HG03342 (cell line): ENCODE data around the gene ZC3H12C.
A peak's percentile ranks its signal among the peaks of the same experiment; 100 is the strongest.

Experiments
- ATAC-seq: cut with Tn5 transposase; IDR thresholded peaks from one replicate; pipeline ENCODE4 v1.9.1; 2021; ENCODE audit warnings: mild to moderate bottlenecking, moderate library complexity; ENCODE audit not compliant: unreplicated experiment

ZC3H12C gene

GRCh38 chr11:110096496-110096895 lies 3.3 kb downstream of the ZC3H12C start:
- ATAC-seq: no peak

- ATAC-seq: no peak
Observed at GRCh38 chr11:110097459-110098012, 4.3 kb downstream of the ZC3H12C start.

GRCh38 chr11:110098645-110099044 lies 5.5 kb downstream of the ZC3H12C start:
- ATAC-seq: peak; percentile 65

- ATAC-seq: no peak
Observed at GRCh38 chr11:110100476-110101240, 7.5 kb downstream of the ZC3H12C start.

GRCh38 chr11:110106713-110107274 lies 13.6 kb downstream of the ZC3H12C start:
- ATAC-seq: no peak

GRCh38 chr11:110110854-110111253 lies 17.7 kb downstream of the ZC3H12C start:
- ATAC-seq: no peak

- ATAC-seq: no peak
Observed at GRCh38 chr11:110112457-110112856, 19.3 kb downstream of the ZC3H12C start.

GRCh38 chr11:110113505-110113904 lies 20.3 kb downstream of the ZC3H12C start:
- no peak for ATAC-seq

- ATAC-seq: no peak
Observed at GRCh38 chr11:110113973-110114372, 20.8 kb downstream of the ZC3H12C start.

- ATAC-seq: no peak
Observed at GRCh38 chr11:110119317-110119716, 26.1 kb downstream of the ZC3H12C start.

GRCh38 chr11:110121204-110121603 lies 28.0 kb downstream of the ZC3H12C start:
- ATAC-seq: no peak

- ATAC-seq: no peak
Observed at GRCh38 chr11:110123003-110123402, 29.8 kb downstream of the ZC3H12C start.

- no peak for ATAC-seq
Observed at GRCh38 chr11:110124605-110125004, 31.4 kb downstream of the ZC3H12C start.

GRCh38 chr11:110125632-110126031 lies 32.4 kb downstream of the ZC3H12C start:
- no peak for ATAC-seq

GRCh38 chr11:110126936-110127335 lies 33.7 kb downstream of the ZC3H12C start:
- no peak for ATAC-seq

- no peak for ATAC-seq
Observed at GRCh38 chr11:110128161-110128560, 35.0 kb downstream of the ZC3H12C start.

- no peak for ATAC-seq
Observed at GRCh38 chr11:110130642-110131238, 37.5 kb downstream of the ZC3H12C start.

GRCh38 chr11:110131386-110132123 lies 38.4 kb downstream of the ZC3H12C start:
- ATAC-seq: no peak

- ATAC-seq: no peak
Observed at GRCh38 chr11:110133160-110133559, 40.0 kb downstream of the ZC3H12C start.

GRCh38 chr11:110134110-110134509 lies 40.9 kb downstream of the ZC3H12C start:
- ATAC-seq: no peak

- ATAC-seq: no peak
Observed at GRCh38 chr11:110141812-110142211, 48.6 kb downstream of the ZC3H12C start.
